Spleen (tissue), 7 donors: ENCODE data around the gene IL24.

ENCODE experiments used
- CTCF ChIP-seq, 11 experiments: fragments of 200-600 bp in 7 of 11; fragments of 450-650 bp in 4 of 11; sonication (generic) in 4 of 11; IDR thresholded peaks in 8 of 11; conservative IDR thresholded peaks in 3 of 11; 1 replicate in 7 of 11; 2 replicates in 4 of 11; pipeline versions ENCODE4 v1.4.0 to v1.8.0; 2016 to 2021; ENCODE audit warnings: antibody characterized with exemption in 11 of 11, inconsistent platforms in 4 of 11, mild to moderate bottlenecking in 1 of 11
- POLR2A ChIP-seq, 3 donors: fragments of 450-650 bp; IDR thresholded peaks; one replicate each; pipeline ENCODE4 v1.5.1; 2017; ENCODE audit warnings: antibody characterized with exemption in 3 of 3, mild to moderate bottlenecking in 1 of 3
- POLR2AphosphoS5 ChIP-seq, 3 donors: sonication (generic); formaldehyde crosslinking; IDR thresholded peaks; one replicate each; pipeline ENCODE4 v1.5.1; 2017; ENCODE audit warnings: antibody characterized with exemption in 3 of 3
- donor health status: DM: no; HTN: no; CAD: no; lungs with moderate emphysema.
- donor health status: DM: no; HTN: no; CAD: no.
- donor health status: DM: no; HTN: no; CAD: no.

- TF ChIP-seq POLR2A (IDR thresholded peaks at IDR 0.05): no peak
- TF ChIP-seq CTCF (IDR thresholded peaks at IDR 0.05 in 8 of 11, conservative IDR thresholded peaks at IDR 0.05 in 3 of 11): no peak
- TF ChIP-seq POLR2AphosphoS5 (IDR thresholded peaks at IDR 0.05): no peak
These were observed 18.8 kb upstream of the IL24 start for GRCh38 chr1:206878456-206878855.
